Neural crest cell (in vitro differentiated cells): Measurements from ENCODE around the gene ZDHHC11B. TPM values are rescaled to one million over a fixed set of nuclear protein-coding genes. Genes with fewer than 3 reads are reported as not detected.

ENCODE experiments used
- DNase-seq: peaks from one replicate; pipeline ENCODE4 v3.0.0; 2021; ENCODE audit warnings: low read depth, mixed read lengths, low spot score
- H3K27ac Mint-ChIP-seq: one replicate; pipeline ENCODE4 v1.8.0; 2021; ENCODE audit warnings: mild to moderate bottlenecking, mixed read lengths; ENCODE audit not compliant: unreplicated experiment
- H3K27me3 Mint-ChIP-seq: 2 replicates; pipeline ENCODE4 v1.8.0; 2021; ENCODE audit warnings: low read depth, mild to moderate bottlenecking, mixed read lengths
- H3K36me3 Mint-ChIP-seq: 2 replicates; pipeline ENCODE4 v1.8.0; 2021; ENCODE audit warnings: low read depth, mild to moderate bottlenecking, mixed read lengths
- H3K4me1 Mint-ChIP-seq: 2 replicates; pipeline ENCODE4 v1.8.0; 2021; ENCODE audit warnings: mixed read lengths
- H3K4me3 Mint-ChIP-seq: one replicate; pipeline ENCODE4 v1.8.0; 2021; ENCODE audit warnings: mild to moderate bottlenecking, mixed read lengths
- H3K9me3 Mint-ChIP-seq: 2 replicates; pipeline ENCODE4 v1.8.0; 2021; ENCODE audit warnings: mixed read lengths
- total RNA-seq: library from RNA; stranded (reverse); gene quantifications from 2 replicates; pipeline ENCODE4 v1.2.1, GENCODE V29; 2021
- TF ChIP-seq, protein P1 (sequence below): fragments of 200-600 bp; sonication (generic); conservative IDR thresholded peaks from 2 replicates; pipeline ENCODE4 v1.5.0; 2021; ENCODE audit warnings: antibody characterized with exemption, mild to moderate bottlenecking

Gene ZDHHC11B
- total RNA-seq, 1 donor from 2014 or later, result 3.0 TPM

GRCh38 chr5:663436-664342 is 120.8 kb downstream of the ZDHHC11B start:
- TF ChIP-seq, protein P1, sequence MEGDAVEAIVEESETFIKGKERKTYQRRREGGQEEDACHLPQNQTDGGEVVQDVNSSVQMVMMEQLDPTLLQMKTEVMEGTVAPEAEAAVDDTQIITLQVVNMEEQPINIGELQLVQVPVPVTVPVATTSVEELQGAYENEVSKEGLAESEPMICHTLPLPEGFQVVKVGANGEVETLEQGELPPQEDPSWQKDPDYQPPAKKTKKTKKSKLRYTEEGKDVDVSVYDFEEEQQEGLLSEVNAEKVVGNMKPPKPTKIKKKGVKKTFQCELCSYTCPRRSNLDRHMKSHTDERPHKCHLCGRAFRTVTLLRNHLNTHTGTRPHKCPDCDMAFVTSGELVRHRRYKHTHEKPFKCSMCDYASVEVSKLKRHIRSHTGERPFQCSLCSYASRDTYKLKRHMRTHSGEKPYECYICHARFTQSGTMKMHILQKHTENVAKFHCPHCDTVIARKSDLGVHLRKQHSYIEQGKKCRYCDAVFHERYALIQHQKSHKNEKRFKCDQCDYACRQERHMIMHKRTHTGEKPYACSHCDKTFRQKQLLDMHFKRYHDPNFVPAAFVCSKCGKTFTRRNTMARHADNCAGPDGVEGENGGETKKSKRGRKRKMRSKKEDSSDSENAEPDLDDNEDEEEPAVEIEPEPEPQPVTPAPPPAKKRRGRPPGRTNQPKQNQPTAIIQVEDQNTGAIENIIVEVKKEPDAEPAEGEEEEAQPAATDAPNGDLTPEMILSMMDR, result no peak
- H3K27ac Mint-ChIP-seq, result no peak overlapping the region
- peaks cover 32% of the 10 kb centered on the region for H3K36me3 Mint-ChIP-seq

DNA sequence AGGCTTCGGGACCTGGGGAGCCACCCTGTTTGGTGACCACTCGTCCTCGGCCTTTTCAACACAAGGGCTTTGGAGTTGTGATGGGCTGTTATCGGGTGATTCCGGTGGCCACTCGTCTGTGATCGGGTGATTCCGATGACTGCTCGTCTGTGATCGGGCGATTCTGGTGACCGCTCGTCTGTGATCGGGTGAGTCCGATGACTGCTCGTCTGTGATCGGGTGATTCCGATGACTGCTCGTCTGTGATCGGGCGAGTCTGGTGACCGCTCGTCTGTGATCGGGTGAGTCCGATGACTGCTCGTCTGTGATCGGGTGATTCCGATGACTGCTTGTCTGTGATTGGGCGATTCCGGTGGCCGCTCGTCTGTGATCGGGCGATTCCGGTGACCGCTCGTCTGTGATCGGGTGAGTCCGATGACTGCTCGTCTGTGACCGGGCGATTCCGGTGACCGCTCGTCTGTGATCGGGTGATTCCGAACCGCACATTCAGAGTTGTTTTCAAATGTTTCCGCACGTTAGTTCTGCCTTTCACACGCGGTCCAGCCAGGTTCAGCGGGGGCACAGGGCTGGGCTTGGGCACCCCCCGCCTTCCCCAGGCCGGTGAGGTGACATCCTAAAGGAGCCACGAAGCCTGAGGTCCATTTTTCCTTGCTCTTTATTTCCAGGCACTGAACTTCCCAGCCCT is 121.6 kb downstream of the ZDHHC11B start:
- Mint-ChIP-seq H3K27me3 (no peaks in the 10 kb centered on the region), H3K4me3 (no peak overlapping the region), H3K27ac (no peak overlapping the region), H3K4me1 (no peaks in the 10 kb centered on the region), H3K36me3 (peaks cover 36% of the 10 kb centered on the region), H3K9me3 (no peaks in the 10 kb centered on the region)
- TF ChIP-seq, protein P1, result no peak
- no peak for DNase-seq

More at GRCh38 chr5:663436-664342, 120.8 kb downstream of the ZDHHC11B start:
- H3K27me3 Mint-ChIP-seq, result no peaks in the 10 kb centered on the region
- no peaks in the 10 kb centered on the region for H3K9me3 Mint-ChIP-seq
- no peaks in the 10 kb centered on the region for H3K4me1 Mint-ChIP-seq
- H3K4me3 Mint-ChIP-seq, result no peak overlapping the region
- no peak for DNase-seq

- no peak for DNase-seq
- H3K27me3 Mint-ChIP-seq, result no peaks in the 10 kb centered on the region
- no peak overlapping the region for H3K4me3 Mint-ChIP-seq
- no peaks in the 10 kb centered on the region for H3K4me1 Mint-ChIP-seq
- peaks cover 37% of the 10 kb centered on the region for H3K36me3 Mint-ChIP-seq
- TF ChIP-seq, protein P1, result no peak
- no peak overlapping the region for H3K27ac Mint-ChIP-seq
- H3K9me3 Mint-ChIP-seq, result no peaks in the 10 kb centered on the region
These were observed 122.4 kb downstream of the ZDHHC11B start for GRCh38 chr5:661891-662750.

GRCh38 chr5:660491-661030 is 124.0 kb downstream of the ZDHHC11B start:
- no peak for DNase-seq
- Mint-ChIP-seq H3K4me3 (no peak overlapping the region), H3K9me3 (no peaks in the 10 kb centered on the region), H3K27me3 (no peaks in the 10 kb centered on the region), H3K36me3 (peaks cover 44% of the 10 kb centered on the region), H3K27ac (no peak overlapping the region), H3K4me1 (no peaks in the 10 kb centered on the region)
- TF ChIP-seq, protein P1, result no peak

Other genes starting within 250 kb of the ZDHHC11B start
- 27.2 and 29.4 TPM in 2 replicates for gene CEP72, start 172.4 kb downstream of the ZDHHC11B start, total RNA-seq
- 2.6 and 2.7 TPM in 2 replicates for gene TPPP, start 91.4 kb downstream of the ZDHHC11B start, total RNA-seq
- 14.5 and 17.2 TPM in 2 replicates for gene ZDHHC11, start 66.3 kb upstream of the ZDHHC11B start, total RNA-seq
- 77.3 and 80.1 TPM in 2 replicates for gene BRD9, start 108.1 kb upstream of the ZDHHC11B start, total RNA-seq
- 27.6 and 32.6 TPM in 2 replicates for gene TRIP13, start 108.2 kb upstream of the ZDHHC11B start, total RNA-seq
- 15.6 and 20.6 TPM in 2 replicates for gene NKD2, start 224.1 kb upstream of the ZDHHC11B start, total RNA-seq